Endothelial cell of umbilical vein (primary cell): ENCODE measurements around the gene RTN3. TPM values are rescaled to one million over a fixed set of nuclear protein-coding genes. Genes with fewer than 3 reads are reported as not detected.

Source experiments
- BruUV-seq: library from RNA; stranded (reverse); fragments of 400-500 nt; replicated peaks from 2 replicates; lab custom pipeline; 2021; lab: Mats Ljungman, UMichigan
- CTCF ChIA-PET: fragments of 300-600, 350-600 bp; sonication (Branson Sonifier 250); formaldehyde crosslinking; loops from one replicate; lab custom pipeline; 2021; ENCODE audit warnings: antibody characterized with exemption, inconsistent platforms; lab: Charles Lee
- POLR2A ChIA-PET: fragments of 300-600, 350-600 bp; sonication (Branson Sonifier 250); formaldehyde crosslinking; loops from one replicate; lab custom pipeline; 2021; ENCODE audit warnings: antibody characterized with exemption, inconsistent platforms; lab: Charles Lee
- DNase-seq: peaks from one replicate; pipeline ENCODE4 v3.0.0-alpha.2; 2011; ENCODE audit warnings: low read depth, low spot score
- FAIRE-seq: peaks from 2 replicates; lab custom pipeline; 2011; peaks lifted over from hg19 to GRCh38; lab: Jason Lieb, UNC
- H2AFZ ChIP-seq: 2 replicates; pipeline ENCODE4 v1.6.0; 2012; ENCODE audit warnings: low read depth, low read length, control low read depth, inconsistent platforms
- H3K27ac ChIP-seq: 2 replicates; pipeline ENCODE4 v1.5.1; 2011; ENCODE audit warnings: low read depth, mild to moderate bottlenecking, control low read depth, low read length, moderate library complexity; ENCODE audit not compliant: insufficient read depth
- H3K27me3 ChIP-seq, 2 experiments: 2 replicates each; pipeline versions ENCODE4 v1.6.0 to v1.6.1; 2011; ENCODE audit warnings: low read length in 2 of 2, mixed read lengths in 1 of 2; ENCODE audit not compliant: control insufficient read depth in 2 of 2, insufficient read depth in 2 of 2
- H3K36me3 ChIP-seq, 2 experiments: 2 replicates in 1 of 2; 3 replicates in 1 of 2; pipeline ENCODE4 v1.5.1; 2011; ENCODE audit warnings: low read length in 2 of 2, mild to moderate bottlenecking in 1 of 2, moderate library complexity in 1 of 2; ENCODE audit not compliant: control insufficient read depth in 2 of 2, insufficient read depth in 2 of 2; ENCODE audit errors: extremely low read depth in 1 of 2
- H3K4me1 ChIP-seq: 3 replicates; pipeline ENCODE4 v1.5.1; 2011; ENCODE audit warnings: mild to moderate bottlenecking, low read length; ENCODE audit not compliant: control insufficient read depth, insufficient read depth; ENCODE audit errors: extremely low read depth
- H3K4me2 ChIP-seq: 2 replicates; pipeline ENCODE4 v1.6.1; 2011; ENCODE audit warnings: low read length, control low read depth, mixed read lengths; ENCODE audit not compliant: insufficient read depth
- H3K4me3 ChIP-seq, 3 experiments: fragments of 200-600 bp in 1 of 3; sonication (generic), shearing (Covaris generic) in 1 of 3; replicated peaks in 1 of 3; 2 replicates each; pipeline ENCODE4 v1.5.1; 2011 to 2016; ENCODE audit warnings: control low read depth in 3 of 3, low read length in 3 of 3, mild to moderate bottlenecking in 2 of 3, inconsistent platforms in 1 of 3, low read depth in 1 of 3, moderate library complexity in 1 of 3; ENCODE audit not compliant: insufficient read depth in 1 of 3
- H3K79me2 ChIP-seq: 2 replicates; pipeline ENCODE4 v1.6.0; 2012; ENCODE audit warnings: low read length, inconsistent platforms; ENCODE audit not compliant: control insufficient read depth, insufficient read depth
- H3K9ac ChIP-seq: replicated peaks from 2 replicates; pipeline ENCODE3; 2011; ENCODE audit warnings: low read length, control low read depth; ENCODE audit not compliant: insufficient read depth; ENCODE audit errors: extremely low read depth
- H3K9me1 ChIP-seq: replicated peaks from 3 replicates; pipeline ENCODE4 v1.6.0; 2011; ENCODE audit warnings: mild to moderate bottlenecking, low read length; ENCODE audit not compliant: control insufficient read depth, insufficient read depth; ENCODE audit errors: extremely low read depth
- H3K9me3 ChIP-seq: replicated peaks from 2 replicates; pipeline ENCODE4 v1.5.1; 2012; ENCODE audit warnings: low read length, inconsistent platforms; ENCODE audit not compliant: control insufficient read depth, insufficient read depth
- H4K20me1 ChIP-seq: replicated peaks from 2 replicates; pipeline ENCODE3; 2011; ENCODE audit warnings: mild to moderate bottlenecking, low read length; ENCODE audit not compliant: control insufficient read depth, insufficient read depth; ENCODE audit errors: extremely low read depth
- CTCF ChIP-seq, 2 donors: IDR thresholded peaks; 1 replicate in 1 of 2; 2 replicates in 1 of 2; pipeline ENCODE4 v1.5.1; 2011; ENCODE audit warnings: low read length in 2 of 2, mild to moderate bottlenecking in 2 of 2, moderate library complexity in 2 of 2, control low read depth in 1 of 2, inconsistent platforms in 1 of 2, low read depth in 1 of 2; ENCODE audit not compliant: insufficient read depth in 1 of 2; ENCODE audit errors: extremely low read depth in 1 of 2
- GATA2 ChIP-seq: IDR thresholded peaks from 2 replicates; pipeline ENCODE4 v1.7.0; 2011; ENCODE audit warnings: low read depth, mild to moderate bottlenecking, moderate library complexity, mixed read lengths, low read length; ENCODE audit not compliant: insufficient read length, insufficient read depth
- JUN ChIP-seq: IDR thresholded peaks from 2 replicates; pipeline ENCODE4 v1.6.1; 2011; ENCODE audit warnings: borderline replicate concordance, low read depth; ENCODE audit not compliant: insufficient read length, insufficient read depth
- dilution Hi-C: fragments of 300-500 bp; cut with MboI; formaldehyde crosslinking; loops from one replicate; pipeline ENCODE4 v1.15.0; 2019; ENCODE audit warnings: low sequenced_read_pairs; ENCODE audit not compliant: extremely low pct_ligation_motif_present
- intact Hi-C: fragments of 100-400 bp; cut with micrococcal nuclease; formaldehyde crosslinking; loops from one replicate; pipeline ENCODE4 v1.10.0; 2022
- polyA plus RNA-seq, 4 experiments: library from polyadenylated mRNA; depleted of rRNA in 3 of 4; stranded (reverse) in 3 of 4; unstranded in 1 of 4; fragments of >200 nt; gene quantifications; 2 replicates each; pipeline versions ENCODE4 v1.2.1 to v1.2.3, GENCODE V29; 2011 to 2012; ENCODE audit warnings: missing spikeins in 1 of 4
- total RNA-seq: library from RNA; stranded (reverse); gene quantifications from 2 replicates; pipeline ENCODE4 v1.2.3, GENCODE V29; 2021
- TF ChIP-seq, protein P1 (sequence below): IDR thresholded peaks from 2 replicates; pipeline ENCODE4 v1.6.1; 2011; ENCODE audit not compliant: insufficient read depth, insufficient read length

Gene RTN3
- total and polyA plus RNA-seq, 2 donors (not counting 3 experiments of a cell fraction or from before 2014, with no cell fraction given): 90.6 to 112 TPM

- Histone ChIP-seq H3K27me3 (no peaks in the 10 kb centered on the region), H3K4me3 (no peak overlapping the region), H3K36me3 (no peaks in the 10 kb centered on the region), H2AFZ (no peak overlapping the region), H3K79me2 (peaks cover 6% of the 10 kb centered on the region), H3K9ac (no peak overlapping the region), H3K4me1 (no peaks in the 10 kb centered on the region), H3K27ac (no peak overlapping the region), H3K4me2 (no peak overlapping the region), H3K9me1 (no peaks in the 10 kb centered on the region), H3K9me3 (no peaks in the 10 kb centered on the region), H4K20me1 (no peaks in the 10 kb centered on the region)
- POLR2A ChIA-PET: interaction anchor here (0.7 kb wide), 1 partner anchor 285 kb away, joined by 4 read pairs; no protein-coding TSS in a partner anchor
- DNase-seq (no peak), FAIRE-seq (no peak)
- TF ChIP-seq JUN: no peak
- CTCF ChIA-PET: interaction anchor here (0.9 kb wide), 1 partner anchor 10 kb away, joined by 3 read pairs; no protein-coding TSS in a partner anchor
- intact Hi-C loops (no loop called here), dilution Hi-C loops (no loop called here)
- BruUV-seq: no TSS peak
These were observed 48.0 kb downstream of the RTN3 start for GRCh38 chr11:63729326-63729725.

GRCh38 chr11:63736864-63737263 is 55.6 kb downstream of the RTN3 start:
- H3K27me3 ChIP-seq: no peaks in the 10 kb centered on the region
- BruUV-seq: no TSS peak
- H3K4me2 ChIP-seq: no peak overlapping the region
- no peaks in the 10 kb centered on the region for H3K4me1 ChIP-seq
- no peaks in the 10 kb centered on the region for H3K36me3 ChIP-seq
- H4K20me1 ChIP-seq: no peaks in the 10 kb centered on the region
- H3K9ac ChIP-seq: no peak overlapping the region
- peaks cover 14% of the 10 kb centered on the region for H3K79me2 ChIP-seq
- no peaks in the 10 kb centered on the region for H3K9me3 ChIP-seq
- ChIA-PET POLR2A (no interaction called here), CTCF (interaction anchor here (0.8 to 4.8 kb wide), 6 partner anchors 42 to 702 kb away, joined by 3 to 43 read pairs (median 14); partner anchors contain the start of gene RTN3)
- no peaks in the 10 kb centered on the region for H3K9me1 ChIP-seq
- DNase-seq (no peak), FAIRE-seq (no peak)
- intact Hi-C loops (no loop called here), dilution Hi-C loops (no loop called here)
- no peak overlapping the region for H3K27ac ChIP-seq
- TF ChIP-seq, protein P1, sequence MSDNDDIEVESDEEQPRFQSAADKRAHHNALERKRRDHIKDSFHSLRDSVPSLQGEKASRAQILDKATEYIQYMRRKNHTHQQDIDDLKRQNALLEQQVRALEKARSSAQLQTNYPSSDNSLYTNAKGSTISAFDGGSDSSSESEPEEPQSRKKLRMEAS: no peak
- TF ChIP-seq CTCF (IDR thresholded peaks at IDR 0.05; ENCODE audit: extremely low read depth in 1 of 2, insufficient read depth in 1 of 2, low read depth in 1 of 2, low read length in 2 of 2) (no peak), JUN (no peak), GATA2 (no peak)
- no peak overlapping the region for H3K4me3 ChIP-seq
- H2AFZ ChIP-seq: no peak overlapping the region
